Activated CD4-positive, alpha-beta memory T cell treated with anti-CD3 and anti-CD28 coated beads for 36 hours (primary cell): Measurements from ENCODE around the gene HIGD1B. TPM values are rescaled to one million over a fixed set of nuclear protein-coding genes. Genes with fewer than 3 reads are reported as not detected.
"Not testable (repeated sequence)": the region's sequence is repeated elsewhere in the genome, so short reads cannot be mapped to it uniquely, and the experiment has no call there.

Experiments
- CTCF ChIA-PET: fragments of 350-600 bp; sonication (Branson Sonifier 250); formaldehyde crosslinking; loops from one replicate; lab custom pipeline; 2021; ENCODE audit warnings: antibody characterized with exemption, inconsistent platforms; lab: Charles Lee
- POLR2A ChIA-PET: fragments of 350-600 bp; sonication (Branson Sonifier 250); formaldehyde crosslinking; loops from one replicate; lab custom pipeline; 2021; ENCODE audit warnings: antibody characterized with exemption; lab: Charles Lee
- DNase-seq: peaks from one replicate; pipeline ENCODE4 v3.0.0-alpha.2; 2020
- H3K27ac Mint-ChIP-seq: one replicate; pipeline ENCODE4 v1.8.0; 2021; ENCODE audit warnings: mixed read lengths
- H3K27me3 Mint-ChIP-seq: one replicate; pipeline ENCODE4 v1.8.0; 2021; ENCODE audit warnings: mixed read lengths
- H3K36me3 Mint-ChIP-seq: one replicate; pipeline ENCODE4 v1.8.0; 2021; ENCODE audit warnings: mixed read lengths
- H3K4me1 Mint-ChIP-seq: one replicate; pipeline ENCODE4 v1.8.0; 2021; ENCODE audit warnings: low read depth, mixed read lengths
- H3K4me3 Mint-ChIP-seq: one replicate; pipeline ENCODE4 v1.8.0; 2021; ENCODE audit warnings: mild to moderate bottlenecking, mixed read lengths
- H3K9me3 Mint-ChIP-seq: one replicate; pipeline ENCODE4 v1.8.0; 2021; ENCODE audit warnings: mixed read lengths
- intact Hi-C: fragments of 100-400 bp; cut with micrococcal nuclease; formaldehyde crosslinking; loops from one replicate; pipeline ENCODE4 v1.15.1; 2023
- total RNA-seq, 2 experiments: library from RNA; stranded (reverse); gene quantifications; one replicate each; pipeline ENCODE4 v1.2.3, GENCODE V29; 2021

HIGD1B gene
- not detected for total RNA-seq

GRCh38 chr17:44847586-44847985 is at the start of gene HIGD1B:
HIGD1B (plus strand) TSS chr17:44847883; CDS start chr17:44848153, 270 bp downstream.
- no peak within 1 kb of the TSS for H3K4me3 Mint-ChIP-seq
- H3K9me3 Mint-ChIP-seq, result no peaks in the 10 kb centered on the region
- no peaks in the 10 kb centered on the region for H3K4me1 Mint-ChIP-seq
- peaks cover 19% of the 10 kb centered on the region for H3K36me3 Mint-ChIP-seq
- ChIA-PET POLR2A (interaction anchor here (0.6 kb wide), 1 partner anchor 264 kb away, joined by 3 read pairs; no protein-coding TSS in a partner anchor), CTCF (interaction anchor here (1.1 to 1.8 kb wide), 3 partner anchors 17 to 72 kb away, joined by 3 to 5 read pairs (median 3); no protein-coding TSS in a partner anchor)
- no peak within 1 kb of the TSS for H3K27ac Mint-ChIP-seq
- no peaks in the 10 kb centered on the region for H3K27me3 Mint-ChIP-seq
- no peak for DNase-seq
- intact Hi-C loops, result no loop called here

- Mint-ChIP-seq H3K4me3 (no peak overlapping the region), H3K36me3 (no peaks in the 10 kb centered on the region), H3K4me1 (peaks cover 4% of the 10 kb centered on the region), H3K9me3 (no peaks in the 10 kb centered on the region), H3K27ac (no peak overlapping the region), H3K27me3 (peaks cover 6% of the 10 kb centered on the region)
- POLR2A ChIA-PET, result interaction anchor here (0.5 kb wide), 2 partner anchors 35 to 420 kb away, joined by 4 to 5 read pairs; no protein-coding TSS in a partner anchor
- DNase-seq, result no peak
- intact Hi-C loops, result no loop called here
- CTCF ChIA-PET, result interaction anchor here (1.0 kb wide), 1 partner anchor 19 kb away, joined by 4 read pairs; no protein-coding TSS in a partner anchor
Measured at GRCh38 chr17:44798356-44798755, 49.3 kb upstream of the HIGD1B start.

GRCh38 chr17:44801880-44802279 is 45.8 kb upstream of the HIGD1B start:
- DNase-seq, result no peak

GRCh38 chr17:44804302-44805089 is 43.2 kb upstream of the HIGD1B start:
- H3K4me3 Mint-ChIP-seq, result no peak overlapping the region
- no peaks in the 10 kb centered on the region for H3K4me1 Mint-ChIP-seq
- intact Hi-C loops, result no loop called here
- no peaks in the 10 kb centered on the region for H3K9me3 Mint-ChIP-seq
- CTCF ChIA-PET, result no interaction called here
- no peaks in the 10 kb centered on the region for H3K36me3 Mint-ChIP-seq
- DNase-seq, result no peak
- H3K27me3 Mint-ChIP-seq, result peaks cover 7% of the 10 kb centered on the region
- POLR2A ChIA-PET, result no interaction called here
- H3K27ac Mint-ChIP-seq, result no peak overlapping the region

More at GRCh38 chr17:44801880-44802279, 45.8 kb upstream of the HIGD1B start:
- intact Hi-C loops, result no loop called here
- no peaks in the 10 kb centered on the region for H3K9me3 Mint-ChIP-seq
- H3K27me3 Mint-ChIP-seq, result peaks cover 4% of the 10 kb centered on the region
- no peak overlapping the region for H3K4me3 Mint-ChIP-seq
- H3K27ac Mint-ChIP-seq, result no peak overlapping the region
- no peaks in the 10 kb centered on the region for H3K4me1 Mint-ChIP-seq
- H3K36me3 Mint-ChIP-seq, result no peaks in the 10 kb centered on the region
- ChIA-PET CTCF (interaction anchor here (0.7 to 1.0 kb wide), 2 partner anchors 22 to 65 kb away, joined by 3 to 4 read pairs; no protein-coding TSS in a partner anchor), POLR2A (no interaction called here)

GRCh38 chr17:44807093-44807816 is 40.4 kb upstream of the HIGD1B start:
- DNase-seq, result no peak
- H3K27me3 Mint-ChIP-seq, result peaks cover 5% of the 10 kb centered on the region
- intact Hi-C loops, result no loop called here
- no peak overlapping the region for H3K27ac Mint-ChIP-seq
- POLR2A ChIA-PET, result no interaction called here
- H3K9me3 Mint-ChIP-seq, result no peaks in the 10 kb centered on the region
- no peak overlapping the region for H3K4me3 Mint-ChIP-seq
- no peaks in the 10 kb centered on the region for H3K36me3 Mint-ChIP-seq
- CTCF ChIA-PET, result no interaction called here
- no peaks in the 10 kb centered on the region for H3K4me1 Mint-ChIP-seq

- POLR2A ChIA-PET, result no interaction called here
- Mint-ChIP-seq H3K27me3 (peaks cover 5% of the 10 kb centered on the region), H3K4me3 (no peak overlapping the region), H3K4me1 (no peaks in the 10 kb centered on the region), H3K36me3 (no peaks in the 10 kb centered on the region), H3K27ac (no peak overlapping the region), H3K9me3 (no peaks in the 10 kb centered on the region)
- no peak for DNase-seq
- intact Hi-C loops, result no loop called here
- CTCF ChIA-PET, result no interaction called here
Measured at GRCh38 chr17:44807817-44808155, 39.9 kb upstream of the HIGD1B start.

- Mint-ChIP-seq H3K36me3 (no peaks in the 10 kb centered on the region), H3K27me3 (peaks cover 4% of the 10 kb centered on the region), H3K4me3 (no peak overlapping the region), H3K9me3 (no peaks in the 10 kb centered on the region), H3K27ac (no peak overlapping the region), H3K4me1 (no peaks in the 10 kb centered on the region)
- ChIA-PET POLR2A (no interaction called here), CTCF (no interaction called here)
- intact Hi-C loops, result no loop called here
- no peak for DNase-seq
Measured at GRCh38 chr17:44808156-44808555, 39.5 kb upstream of the HIGD1B start.

GRCh38 chr17:44808656-44809388 is 38.9 kb upstream of the HIGD1B start:
- H3K27me3 Mint-ChIP-seq, CTCF ChIA-PET, intact Hi-C loops, H3K27ac Mint-ChIP-seq, H3K36me3 Mint-ChIP-seq, H3K4me3 Mint-ChIP-seq, DNase-seq, H3K4me1 Mint-ChIP-seq, H3K9me3 Mint-ChIP-seq: not testable (repeated sequence)
- POLR2A ChIA-PET, result interaction anchor here (0.6 kb wide), 1 partner anchor 17 kb away, joined by 5 read pairs; no protein-coding TSS in a partner anchor

- no peaks in the 10 kb centered on the region for H3K36me3 Mint-ChIP-seq
- H3K27me3 Mint-ChIP-seq, result peaks cover 2% of the 10 kb centered on the region
- ChIA-PET POLR2A (interaction anchor here (0.6 kb wide), 1 partner anchor 31 kb away, joined by 3 read pairs; no protein-coding TSS in a partner anchor), CTCF (interaction anchor here (0.6 kb wide), 1 partner anchor 93 kb away, joined by 3 read pairs; no protein-coding TSS in a partner anchor)
- no peaks in the 10 kb centered on the region for H3K4me1 Mint-ChIP-seq
- no peak overlapping the region for H3K4me3 Mint-ChIP-seq
- DNase-seq, result no peak
- no peak overlapping the region for H3K27ac Mint-ChIP-seq
- H3K9me3 Mint-ChIP-seq, result no peaks in the 10 kb centered on the region
- intact Hi-C loops, result no loop called here
Measured at GRCh38 chr17:44812263-44812662, 35.4 kb upstream of the HIGD1B start.

GRCh38 chr17:44818508-44818907 is 29.2 kb upstream of the HIGD1B start:
- H3K4me3 Mint-ChIP-seq, CTCF ChIA-PET, intact Hi-C loops, POLR2A ChIA-PET, H3K4me1 Mint-ChIP-seq, H3K27ac Mint-ChIP-seq, H3K36me3 Mint-ChIP-seq, DNase-seq, H3K9me3 Mint-ChIP-seq: not testable (repeated sequence)
- peaks cover 12% of the 10 kb centered on the region for H3K27me3 Mint-ChIP-seq

GRCh38 chr17:44820631-44821212 is 27.0 kb upstream of the HIGD1B start:
- ChIA-PET CTCF (interaction anchor here (0.6 kb wide), 1 partner anchor 288 kb away, joined by 3 read pairs; no protein-coding TSS in a partner anchor), POLR2A (no interaction called here)
- no peak overlapping the region for H3K4me3 Mint-ChIP-seq
- no peak overlapping the region for H3K27ac Mint-ChIP-seq
- peaks cover 13% of the 10 kb centered on the region for H3K27me3 Mint-ChIP-seq
- intact Hi-C loops, result no loop called here
- no peak for DNase-seq
- H3K36me3 Mint-ChIP-seq, result no peaks in the 10 kb centered on the region
- H3K9me3 Mint-ChIP-seq, result no peaks in the 10 kb centered on the region
- H3K4me1 Mint-ChIP-seq, result no peaks in the 10 kb centered on the region
